GM19468 (cell line): ENCODE measurements around the gene SLC5A1.
"Not testable (repeated sequence)": the region's sequence is repeated elsewhere in the genome, so short reads cannot be mapped to it uniquely, and the experiment has no call there.

ENCODE experiments used
- ATAC-seq: cut with Tn5 transposase; IDR thresholded peaks from one replicate; pipeline ENCODE4 v1.9.1; 2021; ENCODE audit warnings: mild to moderate bottlenecking, moderate library complexity, moderate number of reproducible peaks; ENCODE audit not compliant: unreplicated experiment; ENCODE audit errors: extremely low read depth

The SLC5A1 gene

DNA sequence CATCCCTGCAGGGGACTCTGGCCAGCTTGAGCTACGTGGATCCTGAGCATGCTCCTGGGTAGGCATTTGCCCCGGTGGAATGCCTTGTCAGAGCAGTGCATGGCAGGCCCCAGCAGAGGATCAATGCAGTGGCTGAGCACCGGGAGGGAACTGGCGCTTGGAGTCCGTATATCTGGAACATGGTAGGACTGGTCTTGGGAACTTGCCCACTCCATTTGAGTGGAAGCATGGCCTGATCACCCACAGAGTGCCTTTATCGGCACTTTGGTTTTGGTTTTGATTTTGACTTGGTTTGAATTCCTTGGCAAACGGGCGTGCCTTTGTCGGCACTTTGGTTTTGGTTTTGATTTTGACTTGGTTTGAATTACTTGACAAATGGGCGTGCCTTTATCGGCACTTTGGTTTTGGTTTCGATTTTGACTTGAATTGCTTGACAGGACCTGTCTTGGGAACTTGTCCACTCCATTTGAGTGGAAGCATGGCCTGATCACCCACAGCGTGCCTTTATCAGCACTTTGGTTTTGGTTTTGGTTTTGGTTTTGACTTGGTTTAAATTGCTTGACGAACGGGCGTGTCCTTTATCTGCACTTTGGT lies 94.8 kb downstream of the SLC5A1 start:
- not testable (repeated sequence) for ATAC-seq

DNA sequence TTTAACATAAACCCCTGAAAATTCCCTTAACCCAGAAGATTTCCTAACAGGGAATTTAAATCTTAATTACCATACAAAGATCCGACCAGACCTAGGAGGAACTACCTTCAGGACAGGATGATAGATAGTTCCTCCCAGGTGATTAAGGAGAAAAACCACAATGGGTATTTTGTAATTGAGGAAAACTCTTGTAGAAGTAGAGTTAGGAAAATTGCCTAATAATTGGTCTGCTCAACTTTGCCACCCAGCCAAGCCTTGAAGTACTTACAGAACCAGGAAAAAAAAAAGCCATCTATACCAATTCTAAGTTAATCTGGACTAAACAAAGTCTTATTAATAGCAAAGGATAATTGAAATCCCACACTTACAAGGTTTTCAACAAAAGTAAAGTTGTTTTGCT lies 95.5 kb downstream of the SLC5A1 start:
- not testable (repeated sequence) for ATAC-seq

DNA sequence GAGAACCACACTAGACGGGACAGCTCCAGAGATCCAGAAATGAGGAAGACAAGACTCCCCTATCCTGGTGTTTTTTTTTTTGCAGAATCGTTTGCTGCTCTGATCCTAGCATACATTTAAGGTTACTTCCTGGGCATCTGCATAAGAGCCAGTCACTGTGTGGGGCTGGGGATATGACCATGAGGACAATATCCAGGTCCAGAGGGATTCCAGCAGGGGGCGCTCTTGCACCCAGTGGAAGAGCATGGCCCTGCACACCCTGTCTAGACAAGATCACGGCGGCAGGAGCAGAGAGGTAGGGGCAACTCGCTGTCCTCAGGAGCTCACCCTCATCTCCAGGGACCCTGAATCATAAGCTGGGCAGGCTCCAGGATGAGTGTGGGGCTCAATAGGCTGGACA lies 97.6 kb downstream of the SLC5A1 start:
- ATAC-seq = not testable (repeated sequence)

DNA sequence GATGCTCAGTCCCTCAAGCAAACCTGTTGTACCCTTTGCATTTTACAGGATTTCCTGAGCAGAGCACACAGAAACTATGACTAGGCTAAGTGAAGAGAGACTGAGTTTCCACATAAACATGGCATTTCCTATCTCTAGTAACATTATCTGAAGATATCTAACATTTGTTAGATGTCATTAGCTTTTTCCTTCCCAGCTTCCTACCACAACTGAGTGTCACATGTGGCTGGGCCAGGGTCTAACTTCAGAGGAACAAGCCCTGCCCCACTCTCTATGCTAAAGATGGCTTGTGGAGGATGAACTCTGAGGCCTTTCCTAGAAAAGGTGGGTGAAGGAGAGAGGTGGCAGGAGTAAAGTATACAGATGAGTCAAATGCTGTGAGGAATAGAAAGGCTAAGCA lies 99.5 kb downstream of the SLC5A1 start:
- no peak for ATAC-seq

DNA sequence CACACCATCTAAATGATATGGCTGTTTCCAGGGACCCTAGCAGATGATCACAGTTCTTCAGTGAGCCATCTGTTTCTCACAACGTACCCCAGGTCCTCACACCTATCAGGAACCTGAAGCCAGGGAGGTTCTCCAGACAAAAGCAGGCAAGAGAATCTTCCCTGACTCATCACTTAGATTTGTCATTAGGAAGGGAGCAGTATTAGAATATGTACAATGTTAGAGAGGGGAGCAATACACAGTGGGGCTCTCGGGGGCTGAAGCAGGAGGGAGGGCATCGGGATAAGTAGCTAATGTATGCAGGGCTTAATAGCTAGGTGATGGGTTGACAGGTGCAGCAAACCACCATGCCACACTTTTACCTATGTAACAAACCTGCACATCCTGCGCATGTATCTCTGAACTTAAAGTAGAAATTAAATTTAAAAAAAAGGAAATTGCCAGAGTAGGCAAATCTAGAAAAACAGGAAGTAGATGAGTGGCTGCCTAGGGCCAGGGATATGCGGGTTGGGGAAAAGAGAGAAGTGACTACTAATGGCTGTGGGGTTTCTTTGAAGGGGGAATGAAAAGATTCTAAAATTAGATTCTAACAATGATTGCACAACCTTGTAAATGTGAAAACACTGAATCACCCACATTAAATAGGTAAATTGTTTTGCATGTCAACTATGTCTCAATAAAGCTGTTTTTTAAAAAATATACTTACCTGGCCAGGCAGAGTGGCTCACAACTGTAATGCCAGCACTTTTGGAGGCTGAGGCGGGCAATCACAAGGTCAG lies 101.6 kb downstream of the SLC5A1 start:
- no peak for ATAC-seq

DNA sequence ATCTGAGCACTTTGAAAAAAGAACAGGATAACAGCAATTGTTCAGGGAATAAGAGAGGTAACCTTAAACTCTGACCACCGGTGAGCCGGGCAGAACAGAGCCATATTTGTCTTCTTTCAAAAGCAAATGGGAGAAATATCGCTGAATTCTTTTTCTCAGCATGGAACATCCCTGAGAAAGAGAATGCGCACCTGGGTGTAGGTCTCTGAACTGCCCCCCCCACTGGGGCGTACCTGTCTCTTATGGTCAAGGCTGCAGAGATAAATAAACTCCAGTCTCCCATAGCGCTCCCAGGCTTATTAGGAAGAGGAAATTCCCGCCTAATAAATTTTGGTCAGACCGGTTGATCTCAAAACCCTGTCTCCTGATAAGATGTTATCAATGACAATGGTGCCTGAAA lies 104.1 kb downstream of the SLC5A1 start:
- not testable (repeated sequence) for ATAC-seq

DNA sequence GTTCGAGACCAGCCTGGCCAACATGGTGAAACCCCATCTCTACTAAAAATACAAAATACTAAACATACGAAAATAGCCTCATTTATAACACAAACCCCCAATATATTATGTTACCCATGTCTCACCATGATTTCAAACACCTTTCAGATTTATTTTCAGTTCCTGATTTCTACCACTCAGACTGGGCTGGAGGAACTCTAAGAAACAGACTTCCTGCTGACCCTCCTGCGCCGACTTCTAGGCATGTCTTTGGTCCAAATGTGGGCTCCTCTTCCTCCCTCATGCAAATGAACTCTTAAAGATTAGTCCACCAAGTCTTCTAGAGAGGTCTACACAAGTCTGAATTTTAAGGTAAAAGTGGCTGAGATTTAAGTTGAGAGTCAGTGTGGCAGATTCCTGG lies 105.3 kb downstream of the SLC5A1 start:
- ATAC-seq = not testable (repeated sequence)

DNA sequence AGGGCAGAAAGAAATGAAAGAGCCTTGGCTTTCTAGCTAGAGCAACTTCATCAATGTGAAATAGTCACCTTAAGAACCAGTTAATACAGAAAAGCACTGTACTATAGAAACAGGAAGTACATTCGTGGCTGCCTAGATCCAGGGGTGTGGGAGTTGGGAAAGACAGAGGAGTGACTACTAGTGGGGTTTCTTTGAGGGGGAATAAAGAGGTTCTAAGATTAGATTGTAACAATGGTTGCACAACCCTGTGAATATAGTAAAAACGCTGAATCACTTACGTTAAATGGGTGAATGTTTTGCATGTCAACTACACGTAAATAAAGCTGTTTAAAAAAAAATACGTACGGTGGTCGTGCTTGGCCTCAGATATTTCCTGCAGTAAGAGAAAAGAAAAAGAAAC lies 107.6 kb downstream of the SLC5A1 start:
- ATAC-seq = not testable (repeated sequence)

DNA sequence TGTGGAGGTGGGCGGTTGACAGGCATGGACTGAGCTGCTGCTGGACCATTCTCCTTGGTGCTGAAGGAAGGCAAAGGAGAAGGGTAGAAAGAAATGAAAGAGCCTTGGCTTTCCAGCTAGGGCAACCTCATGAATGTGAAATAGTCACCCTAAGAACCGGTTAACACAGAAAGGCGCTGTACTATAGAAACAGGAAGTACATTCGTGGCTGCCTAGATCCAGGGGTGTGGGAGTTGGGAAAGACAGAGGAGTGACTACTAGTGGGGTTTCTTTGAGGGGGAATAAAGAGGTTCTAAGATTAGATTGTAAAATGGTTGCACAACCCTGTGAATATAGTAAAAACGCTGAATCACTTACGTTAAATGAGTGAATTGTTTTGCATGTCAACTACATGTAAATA lies 108.6 kb downstream of the SLC5A1 start:
- ATAC-seq = not testable (repeated sequence)

DNA sequence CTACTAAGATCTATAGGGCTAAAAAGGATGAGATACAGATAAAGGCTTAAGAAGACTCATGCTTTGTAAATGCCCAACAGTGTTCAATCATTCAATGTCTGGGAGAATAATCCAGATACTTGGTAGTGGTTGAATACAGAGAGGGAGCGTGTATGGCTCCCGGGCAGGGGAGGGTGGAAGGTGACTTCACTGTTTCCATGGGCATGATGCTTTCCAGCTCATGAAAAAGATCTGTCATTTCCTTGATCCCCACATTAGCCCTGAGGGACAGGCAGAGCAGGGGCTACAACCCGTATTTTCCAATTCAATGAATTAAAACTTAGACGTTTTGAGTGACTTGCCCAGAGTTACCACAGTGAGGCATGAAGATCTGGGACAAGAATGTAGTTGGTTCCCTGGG lies 111.7 kb downstream of the SLC5A1 start:
- not testable (repeated sequence) for ATAC-seq

DNA sequence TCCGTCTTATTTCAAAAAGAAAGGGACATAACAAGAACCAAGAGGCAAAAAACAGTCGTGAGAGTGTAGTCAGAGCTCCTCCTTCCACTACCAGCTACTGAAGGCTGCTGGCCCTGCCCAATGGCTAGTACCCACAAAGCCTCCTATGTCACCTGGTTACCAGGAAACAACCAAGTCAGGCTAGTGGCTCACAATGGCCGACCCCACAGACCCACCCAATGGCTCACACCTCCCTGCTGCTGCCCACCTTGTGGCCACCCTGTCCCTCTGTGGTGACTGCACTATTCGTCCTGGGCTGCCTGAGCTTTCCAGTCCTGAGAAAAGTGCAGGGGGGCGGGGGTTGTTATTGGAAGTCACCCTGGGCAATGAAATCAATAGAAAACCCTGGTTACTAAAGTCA lies 114.6 kb downstream of the SLC5A1 start:
- not testable (repeated sequence) for ATAC-seq

DNA sequence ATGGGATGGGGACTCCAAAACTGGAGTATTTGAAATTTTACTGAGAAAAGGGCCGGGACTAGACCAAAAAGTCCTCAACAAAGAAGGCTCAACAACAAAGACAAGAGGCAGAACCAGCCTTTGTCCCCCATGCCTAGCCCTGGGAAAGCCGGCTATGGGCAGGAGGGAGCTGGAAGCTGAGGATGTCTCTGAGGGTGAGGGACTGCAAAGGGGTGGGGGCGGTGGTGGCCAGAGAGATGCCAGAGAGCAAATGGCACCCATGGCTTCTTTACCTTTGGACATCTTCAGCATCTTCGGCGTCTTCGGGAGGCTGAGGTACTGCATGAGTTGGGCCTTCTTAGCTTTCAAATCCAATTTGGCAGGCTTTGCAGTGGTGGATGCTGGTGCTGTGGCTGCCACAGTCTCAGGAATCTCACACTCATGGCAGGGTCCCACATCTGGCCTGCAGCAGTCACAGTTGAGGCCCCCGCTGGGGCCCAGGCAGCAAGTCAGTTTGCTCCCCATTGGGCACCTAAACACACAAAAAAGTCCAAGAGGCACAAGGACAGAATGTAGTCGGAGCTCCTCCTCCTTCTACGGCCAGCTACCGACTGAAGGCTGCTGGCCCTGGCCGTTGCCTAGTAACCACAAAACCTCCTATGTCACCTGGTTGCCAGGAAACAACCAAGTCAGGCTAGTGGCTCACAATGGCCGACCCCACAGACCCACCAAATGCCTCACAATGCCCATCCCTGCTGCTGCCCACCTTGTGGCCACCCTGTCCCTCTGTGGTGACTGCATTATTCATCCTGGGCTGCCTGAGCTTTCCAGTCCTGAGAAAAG lies 115.9 kb downstream of the SLC5A1 start, which contains the start of gene C22orf42:
Gene C22orf42 (minus strand): TSS at position 592 of the 822 bp plus-strand sequence. CDS start 88 bp downstream, at position 504.
- ATAC-seq = no peak

DNA sequence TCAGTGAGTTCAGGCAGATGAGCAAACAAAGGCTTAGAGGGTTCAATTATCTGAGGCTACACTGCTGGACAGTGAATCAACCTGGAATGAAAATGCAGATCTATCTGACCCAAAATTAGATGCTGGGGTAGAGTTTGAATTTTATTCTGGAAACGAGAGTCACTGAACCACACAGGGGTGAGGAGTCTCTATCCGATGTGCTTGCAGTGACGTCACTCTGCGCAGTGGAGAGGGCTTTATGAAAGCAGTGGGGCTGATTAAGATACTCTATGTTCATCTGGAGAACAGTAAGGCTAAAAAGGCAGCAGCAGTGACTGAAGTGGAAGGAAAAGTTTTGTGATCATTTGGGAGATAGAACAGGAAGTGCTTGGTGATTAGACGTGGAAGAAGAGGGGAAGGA lies 117.3 kb downstream of the SLC5A1 start:
- not testable (repeated sequence) for ATAC-seq
